ENCODE results near the gene CD40.
A peak's percentile ranks its signal among the peaks of the same experiment; 100 is the strongest.
"Not testable (repeated sequence)": the region's sequence is repeated elsewhere in the genome, so short reads cannot be mapped to it uniquely, and the experiment has no call there.

CD40 gene

DNA sequence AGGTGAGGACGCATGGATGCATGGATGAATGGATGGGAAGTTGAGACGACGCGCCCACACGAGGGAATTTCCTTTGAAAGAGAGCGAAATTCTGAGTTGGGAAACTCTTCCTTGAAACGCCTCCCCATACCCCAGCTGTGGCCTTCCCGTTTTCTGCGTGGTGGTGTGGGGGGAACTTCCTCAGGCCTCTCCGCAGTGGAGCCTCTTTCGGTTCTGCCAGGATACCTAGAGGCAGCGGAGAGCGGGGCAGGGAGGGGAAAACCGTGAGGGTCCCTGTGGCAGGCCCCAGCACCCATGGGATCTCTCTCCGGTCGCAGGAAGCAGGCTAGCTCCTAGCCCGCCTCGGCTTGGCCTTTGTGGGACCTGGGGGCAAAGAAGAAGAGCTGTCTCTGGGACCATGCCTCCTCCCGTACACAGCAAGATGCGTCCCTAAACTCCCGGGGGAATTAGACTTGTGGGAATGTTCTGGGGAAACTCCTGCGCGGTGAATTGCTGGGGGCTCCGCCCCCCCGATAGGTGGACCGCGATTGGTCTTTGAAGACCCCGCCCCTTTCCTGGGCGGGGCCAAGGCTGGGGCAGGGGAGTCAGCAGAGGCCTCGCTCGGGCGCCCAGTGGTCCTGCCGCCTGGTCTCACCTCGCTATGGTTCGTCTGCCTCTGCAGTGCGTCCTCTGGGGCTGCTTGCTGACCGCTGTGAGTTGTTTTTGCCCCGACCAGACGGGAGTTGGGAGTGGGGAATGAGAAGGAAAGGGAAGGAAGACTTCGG is at the start of gene CD40:
CD40 (plus strand) TSS at position 611 of the 764 bp plus-strand sequence; CDS start at position 641, 30 bp downstream.
- peak; percentile 13 for DNase-seq

- no peak for DNase-seq
Observed at GRCh38 chr20:46070215-46070900, 47.8 kb upstream of the CD40 start.

GRCh38 chr20:46071573-46071972 is 46.5 kb upstream of the CD40 start:
- no peak for DNase-seq

GRCh38 chr20:46073024-46073423 is 45.1 kb upstream of the CD40 start:
- DNase-seq, result no peak

GRCh38 chr20:46073443-46073842 is 44.7 kb upstream of the CD40 start:
- DNase-seq, result no peak

- no peak for DNase-seq
Observed at GRCh38 chr20:46074006-46074405, 44.1 kb upstream of the CD40 start.

- no peak for DNase-seq
Observed at GRCh38 chr20:46076806-46077205, 41.3 kb upstream of the CD40 start.

GRCh38 chr20:46077642-46078305 is 40.3 kb upstream of the CD40 start:
- DNase-seq, result no peak

DNA sequence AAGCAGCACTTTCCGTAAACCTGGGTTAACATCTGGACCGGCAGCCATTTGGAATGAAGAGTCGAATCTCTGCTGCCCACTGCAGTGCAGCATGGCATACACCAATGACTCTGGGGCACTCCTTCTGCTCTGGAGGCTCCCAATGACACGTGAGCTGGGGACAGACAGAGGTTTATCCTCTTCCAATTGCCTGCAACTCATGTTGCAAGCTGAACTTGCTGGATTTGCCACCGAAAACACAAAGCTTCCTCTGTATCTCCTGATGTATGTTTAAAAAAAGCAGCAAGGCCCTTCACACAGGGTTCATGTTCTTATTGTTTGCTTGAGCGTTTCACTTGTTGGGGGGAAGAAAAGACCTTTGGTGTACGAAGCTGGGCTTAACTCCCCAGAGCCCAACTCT is 39.2 kb upstream of the CD40 start:
- no peak for DNase-seq

- no peak for DNase-seq
Observed at GRCh38 chr20:46081074-46081473, 37.0 kb upstream of the CD40 start.

DNA sequence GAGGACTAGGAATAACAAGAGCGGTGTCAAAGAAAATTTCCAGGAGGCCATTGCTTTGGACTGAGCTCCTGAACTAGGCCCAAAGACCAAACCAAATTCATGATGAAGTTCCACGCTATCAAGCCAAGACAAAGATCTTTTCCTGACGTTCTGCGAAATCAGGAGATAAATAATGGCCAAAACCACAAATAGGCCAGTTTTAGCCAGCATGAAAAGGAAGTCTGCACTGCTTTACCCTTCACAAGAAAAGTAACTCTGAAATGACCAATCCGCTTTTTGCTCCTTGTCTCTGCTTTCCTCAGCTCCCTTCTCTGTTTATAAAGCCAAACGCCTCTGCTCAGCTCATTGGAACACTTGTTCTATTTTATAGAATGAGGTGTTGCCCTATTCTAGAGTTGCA is 35.0 kb upstream of the CD40 start:
- no peak for DNase-seq

GRCh38 chr20:46083531-46084061 is 34.5 kb upstream of the CD40 start:
- no peak for DNase-seq

- DNase-seq, result no peak
Observed at GRCh38 chr20:46084805-46085178, 33.3 kb upstream of the CD40 start.

- DNase-seq, result no peak
Observed at GRCh38 chr20:46085179-46085851, 32.8 kb upstream of the CD40 start.

- DNase-seq, result no peak
Observed at GRCh38 chr20:46087161-46087560, 31.0 kb upstream of the CD40 start.

- DNase-seq, result no peak
Observed at GRCh38 chr20:46088409-46089166, 29.5 kb upstream of the CD40 start.

DNA sequence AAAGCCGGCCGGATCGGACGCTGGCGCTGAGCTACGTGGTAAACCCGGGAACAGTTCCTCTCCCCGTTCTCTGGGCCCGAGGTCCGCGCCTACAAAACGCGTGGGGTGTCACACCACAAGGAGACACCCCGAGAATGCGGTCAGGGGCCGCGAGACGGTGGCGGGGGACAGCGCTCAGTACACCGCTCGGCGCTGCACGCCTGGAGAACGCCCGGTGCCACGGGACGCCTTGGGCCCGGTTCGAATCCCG is 29.0 kb upstream of the CD40 start:
- no peak for DNase-seq

DNA sequence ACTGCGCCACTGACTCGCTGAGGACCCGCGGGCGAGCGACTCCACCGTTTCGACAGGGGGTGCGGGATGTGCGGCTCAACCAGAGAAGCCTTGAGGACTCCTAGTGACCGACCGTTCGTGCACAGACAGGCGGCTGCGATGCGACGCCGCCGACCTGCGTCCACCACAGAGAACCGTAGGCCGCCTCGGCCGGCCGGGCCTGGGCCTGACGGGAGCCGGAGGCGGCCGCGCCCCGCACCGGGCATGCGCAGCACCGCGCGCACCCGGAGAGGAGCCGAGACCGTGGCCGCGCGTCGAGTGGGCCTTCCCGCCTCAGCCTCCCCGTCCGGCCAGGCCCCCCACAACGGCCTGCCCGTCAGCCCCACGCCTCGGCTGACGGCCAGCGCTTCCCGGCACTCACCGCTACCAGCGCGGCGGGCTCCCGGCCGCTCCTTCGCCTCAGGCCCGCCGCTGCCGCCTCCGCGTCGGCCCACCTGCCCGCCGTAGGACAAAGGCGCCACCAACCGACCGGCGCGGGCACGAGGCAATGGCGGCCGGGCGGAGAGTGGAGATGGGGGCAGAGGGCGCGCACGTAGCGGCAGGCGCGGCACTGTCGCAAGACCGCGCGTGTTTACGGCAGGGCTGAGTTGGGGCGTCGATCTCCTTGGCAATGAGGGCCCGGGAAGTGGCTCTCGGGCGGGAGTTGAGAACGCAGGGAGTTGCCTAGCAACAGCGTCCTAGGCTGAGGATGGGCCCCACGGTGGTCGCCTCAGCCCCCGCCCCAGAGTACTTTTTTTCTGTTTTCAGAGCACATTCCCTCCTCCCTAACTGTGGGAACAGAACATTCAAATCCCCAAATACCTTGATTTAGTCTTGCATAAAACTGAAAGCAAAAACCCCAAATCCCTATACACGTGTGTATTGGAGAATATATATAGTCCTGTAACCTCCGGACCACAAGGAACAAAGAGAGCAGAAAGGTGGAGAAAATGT is 28.4 kb upstream of the CD40 start, which contains the start of gene NCOA5:
NCOA5 (minus strand) TSS at position 546 of the 972 bp plus-strand sequence. CDS start 10,538 bp downstream, outside the sequence.
- peak; percentile 88 for DNase-seq

GRCh38 chr20:46091622-46092535 is 26.2 kb upstream of the CD40 start:
- not testable (repeated sequence) for DNase-seq

- no peak for DNase-seq
Observed at GRCh38 chr20:46093531-46093930, 24.6 kb upstream of the CD40 start.
